GM12874 (cell line): ENCODE measurements around the gene PTBP1.

Source experiments
- CTCF ChIP-seq: IDR thresholded peaks from 2 replicates; pipeline ENCODE4 v1.5.1; 2011; ENCODE audit warnings: low read depth, mild to moderate bottlenecking, control low read depth, low read length, moderate library complexity; ENCODE audit not compliant: insufficient read depth

Gene PTBP1

GRCh38 chr19:787536-787935, 9.7 kb upstream of the PTBP1 start:
- no peak for TF ChIP-seq CTCF

- TF ChIP-seq CTCF = no peak
These were observed 8.6 kb upstream of the PTBP1 start for GRCh38 chr19:788686-788982.

GRCh38 chr19:788983-789700, 8.1 kb upstream of the PTBP1 start:
- no peak for TF ChIP-seq CTCF

GRCh38 chr19:789701-790060, 7.6 kb upstream of the PTBP1 start:
- TF ChIP-seq CTCF = no peak

- TF ChIP-seq CTCF = no peak
These were observed 6.2 kb upstream of the PTBP1 start for GRCh38 chr19:791007-791566.

GRCh38 chr19:791567-792305, 5.5 kb upstream of the PTBP1 start:
- no peak for TF ChIP-seq CTCF

- no peak for TF ChIP-seq CTCF
These were observed 4.9 kb upstream of the PTBP1 start for GRCh38 chr19:792306-792885.
